HEK293 (cell line): Measurements from ENCODE around the gene HOXA6.

Experiments
- FEZF1 ChIP-seq: fragments of 450-650 bp; formaldehyde crosslinking; IDR thresholded peaks from 2 replicates; pipeline ENCODE4 v1.5.1; 2016; ENCODE audit warnings: missing biosample characterization, missing genetic modification characterization
- GLI4 ChIP-seq: fragments of 450-650 bp; formaldehyde crosslinking; IDR thresholded peaks from 2 replicates; pipeline ENCODE4 v1.5.1; 2016; ENCODE audit warnings: missing biosample characterization, missing genetic modification characterization
- GLIS1 ChIP-seq: fragments of 450-650 bp; formaldehyde crosslinking; IDR thresholded peaks from 2 replicates; pipeline ENCODE4 v1.5.1; 2016; ENCODE audit warnings: missing biosample characterization, missing genetic modification characterization
- GLIS2 ChIP-seq: fragments of 450-650 bp; formaldehyde crosslinking; IDR thresholded peaks from 2 replicates; pipeline ENCODE4 v1.5.1; 2016; ENCODE audit warnings: missing biosample characterization, missing genetic modification characterization
- HOXD13 ChIP-seq: sonication (generic); formaldehyde crosslinking; IDR thresholded peaks from 2 replicates; pipeline ENCODE4 v1.8.0; 2022; ENCODE audit warnings: missing genetic modification reagents, borderline replicate concordance
- KLF1 ChIP-seq: fragments of 450-650 bp; formaldehyde crosslinking; IDR thresholded peaks from 2 replicates; pipeline ENCODE4 v1.5.1; 2016; ENCODE audit warnings: missing biosample characterization, missing genetic modification characterization
- KLF7 ChIP-seq: fragments of 450-650 bp; formaldehyde crosslinking; IDR thresholded peaks from 2 replicates; pipeline ENCODE4 v1.5.1; 2016; ENCODE audit warnings: missing biosample characterization, missing genetic modification characterization, borderline replicate concordance
- MZF1 ChIP-seq: fragments of 450-650 bp; formaldehyde crosslinking; IDR thresholded peaks from 2 replicates; pipeline ENCODE4 v1.5.1; 2017; ENCODE audit warnings: missing biosample characterization, missing genetic modification characterization, borderline replicate concordance
- OSR2 ChIP-seq: fragments of 450-650 bp; formaldehyde crosslinking; IDR thresholded peaks from 2 replicates; pipeline ENCODE4 v1.5.1; 2016; ENCODE audit warnings: missing biosample characterization, missing genetic modification characterization
- OVOL3 ChIP-seq: fragments of 450-650 bp; formaldehyde crosslinking; IDR thresholded peaks from 2 replicates; pipeline ENCODE4 v1.5.1; 2016; ENCODE audit warnings: missing biosample characterization, missing genetic modification characterization
- SCRT1 ChIP-seq: fragments of 450-650 bp; formaldehyde crosslinking; IDR thresholded peaks from 2 replicates; pipeline ENCODE4 v1.5.1; 2016; ENCODE audit warnings: missing biosample characterization, missing genetic modification characterization, borderline replicate concordance
- ZFP37 ChIP-seq: fragments of 450-650 bp; formaldehyde crosslinking; IDR thresholded peaks from 2 replicates; pipeline ENCODE4 v1.5.1; 2016; ENCODE audit warnings: missing biosample characterization, missing genetic modification characterization
- ZNF121 ChIP-seq: fragments of 450-650 bp; formaldehyde crosslinking; IDR thresholded peaks from 2 replicates; pipeline ENCODE4 v1.5.1; 2016; ENCODE audit warnings: missing biosample characterization, missing genetic modification characterization
- ZNF140 ChIP-seq: fragments of 450-650 bp; formaldehyde crosslinking; IDR thresholded peaks from 2 replicates; pipeline ENCODE4 v1.5.1; 2016; ENCODE audit warnings: missing biosample characterization, missing genetic modification characterization
- ZNF175 ChIP-seq: fragments of 450-650 bp; formaldehyde crosslinking; IDR thresholded peaks from 2 replicates; pipeline ENCODE4 v1.5.1; 2016; ENCODE audit warnings: missing biosample characterization, missing genetic modification characterization
- ZNF24 ChIP-seq: fragments of 450-650 bp; formaldehyde crosslinking; IDR thresholded peaks from 2 replicates; pipeline ENCODE4 v1.5.1; 2016; ENCODE audit warnings: missing biosample characterization, missing genetic modification characterization
- ZNF26 ChIP-seq: fragments of 450-650 bp; formaldehyde crosslinking; IDR thresholded peaks from 2 replicates; pipeline ENCODE4 v1.5.1; 2016; ENCODE audit warnings: missing biosample characterization, missing genetic modification characterization
- ZNF404 ChIP-seq: fragments of 450-650 bp; formaldehyde crosslinking; IDR thresholded peaks from 2 replicates; pipeline ENCODE4 v1.5.1; 2017; ENCODE audit warnings: missing biosample characterization, missing genetic modification characterization
- ZNF501 ChIP-seq: fragments of 450-650 bp; formaldehyde crosslinking; IDR thresholded peaks from 2 replicates; pipeline ENCODE4 v1.5.1; 2016; ENCODE audit warnings: missing biosample characterization, missing genetic modification characterization
- ZNF510 ChIP-seq: fragments of 450-650 bp; formaldehyde crosslinking; IDR thresholded peaks from 2 replicates; pipeline ENCODE4 v1.5.1; 2018; ENCODE audit warnings: mild to moderate bottlenecking, missing genetic modification characterization, missing biosample characterization; ENCODE audit not compliant: insufficient replicate concordance
- ZNF610 ChIP-seq: fragments of 450-650 bp; formaldehyde crosslinking; IDR thresholded peaks from 2 replicates; pipeline ENCODE4 v1.5.1; 2016; ENCODE audit warnings: missing biosample characterization, missing genetic modification characterization, borderline replicate concordance
- ZNF624 ChIP-seq: fragments of 450-650 bp; formaldehyde crosslinking; IDR thresholded peaks from 2 replicates; pipeline ENCODE4 v1.5.1; 2017; ENCODE audit warnings: missing biosample characterization, missing genetic modification characterization
- ZNF629 ChIP-seq: fragments of 450-650 bp; formaldehyde crosslinking; IDR thresholded peaks from 2 replicates; pipeline ENCODE4 v1.5.1; 2017; ENCODE audit warnings: missing biosample characterization, missing genetic modification characterization
- ZNF707 ChIP-seq: fragments of 450-650 bp; formaldehyde crosslinking; IDR thresholded peaks from 2 replicates; pipeline ENCODE4 v1.5.1; 2016; ENCODE audit warnings: missing biosample characterization, missing genetic modification characterization
- ZNF747 ChIP-seq: fragments of 450-650 bp; formaldehyde crosslinking; IDR thresholded peaks from 2 replicates; pipeline ENCODE4 v1.5.1; 2016; ENCODE audit warnings: missing biosample characterization, missing genetic modification characterization
- ZNF785 ChIP-seq: fragments of 450-650 bp; formaldehyde crosslinking; IDR thresholded peaks from 2 replicates; pipeline ENCODE4 v1.5.1; 2016; ENCODE audit warnings: missing biosample characterization, missing genetic modification characterization
- ZNF791 ChIP-seq: fragments of 450-650 bp; formaldehyde crosslinking; IDR thresholded peaks from 2 replicates; pipeline ENCODE4 v1.5.1; 2016; ENCODE audit warnings: missing biosample characterization, missing genetic modification characterization
- ZNF843 ChIP-seq: fragments of 450-650 bp; formaldehyde crosslinking; IDR thresholded peaks from 2 replicates; pipeline ENCODE4 v1.5.1; 2016; ENCODE audit warnings: missing biosample characterization, missing genetic modification characterization
- TF ChIP-seq, protein P1 (sequence below): fragments of 450-650 bp; formaldehyde crosslinking; IDR thresholded peaks from 2 replicates; pipeline ENCODE4 v1.5.1; 2016; ENCODE audit warnings: missing biosample characterization, missing genetic modification characterization, low read depth
- TF ChIP-seq, protein P2 (sequence below): fragments of 450-650 bp; formaldehyde crosslinking; IDR thresholded peaks from 2 replicates; pipeline ENCODE4 v1.5.1; 2016; ENCODE audit warnings: missing biosample characterization, missing genetic modification characterization
- TF ChIP-seq, protein P3 (sequence below): fragments of 450-650 bp; formaldehyde crosslinking; IDR thresholded peaks from 2 replicates; pipeline ENCODE4 v1.5.1; 2017; ENCODE audit warnings: missing biosample characterization, missing genetic modification characterization
- TF ChIP-seq, protein P4 (sequence below): sonication (generic); formaldehyde crosslinking; IDR thresholded peaks from 2 replicates; pipeline ENCODE4 v1.8.1; 2022; ENCODE audit warnings: mild to moderate bottlenecking, moderate library complexity, missing genetic modification reagents

HOXA6 gene

DNA sequence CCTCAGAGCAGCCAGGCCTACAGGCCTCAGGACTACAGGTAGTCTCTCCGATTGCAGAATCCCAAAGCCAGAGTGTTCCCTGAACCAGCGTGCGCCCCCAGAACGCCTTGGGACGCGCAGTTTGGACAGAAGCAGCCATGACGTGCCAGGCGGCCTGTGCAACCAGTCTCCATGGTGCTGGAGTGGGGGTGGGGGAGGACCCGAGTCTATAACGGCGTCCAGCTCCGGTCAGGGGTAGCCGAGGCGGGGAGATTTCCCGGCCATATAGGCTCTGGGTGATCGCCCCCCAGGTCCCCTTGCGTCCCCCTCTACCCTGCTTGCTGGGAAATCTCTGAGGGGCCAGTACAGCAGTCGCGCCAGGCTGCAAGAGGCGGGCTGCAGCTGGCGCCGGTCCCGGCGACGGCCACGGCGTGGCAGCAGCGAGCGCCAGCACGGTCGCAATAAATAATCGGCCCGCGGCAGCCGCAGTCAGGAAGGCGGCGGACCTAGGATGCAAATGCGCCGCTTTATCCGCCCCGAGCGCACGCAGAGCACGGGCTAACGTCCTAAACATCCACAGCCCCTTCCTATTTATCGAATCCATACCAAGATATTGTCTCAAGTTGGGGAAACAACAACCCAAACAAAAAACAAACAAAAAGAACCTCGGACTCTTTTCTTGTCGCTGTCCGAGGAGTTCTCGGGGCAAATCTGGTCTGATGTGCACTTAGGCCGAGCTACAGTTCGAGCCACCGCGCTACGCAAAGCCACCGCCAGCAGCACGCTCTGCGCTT lies 3.2 kb upstream of the HOXA6 start (continued):
- TF ChIP-seq GLIS1 (tag by site-specific recombination), result no peak
- no peak for TF ChIP-seq ZNF747 (tag by site-specific recombination)
- no peak for TF ChIP-seq KLF1 (tag by site-specific recombination)
- TF ChIP-seq ZNF404 (tag by site-specific recombination), result no peak
- no peak for TF ChIP-seq ZNF707
- TF ChIP-seq, protein P1, sequence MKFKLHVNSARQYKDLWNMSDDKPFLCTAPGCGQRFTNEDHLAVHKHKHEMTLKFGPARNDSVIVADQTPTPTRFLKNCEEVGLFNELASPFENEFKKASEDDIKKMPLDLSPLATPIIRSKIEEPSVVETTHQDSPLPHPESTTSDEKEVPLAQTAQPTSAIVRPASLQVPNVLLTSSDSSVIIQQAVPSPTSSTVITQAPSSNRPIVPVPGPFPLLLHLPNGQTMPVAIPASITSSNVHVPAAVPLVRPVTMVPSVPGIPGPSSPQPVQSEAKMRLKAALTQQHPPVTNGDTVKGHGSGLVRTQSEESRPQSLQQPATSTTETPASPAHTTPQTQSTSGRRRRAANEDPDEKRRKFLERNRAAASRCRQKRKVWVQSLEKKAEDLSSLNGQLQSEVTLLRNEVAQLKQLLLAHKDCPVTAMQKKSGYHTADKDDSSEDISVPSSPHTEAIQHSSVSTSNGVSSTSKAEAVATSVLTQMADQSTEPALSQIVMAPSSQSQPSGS (tag by site-specific recombination), result no peak
- peak; percentile 20; the same call in 1 of the 2 replicates for TF ChIP-seq FEZF1
- peak; percentile 52; the same call in 1 of the 2 replicates for TF ChIP-seq ZNF629 (tag by site-specific recombination)
- no peak for TF ChIP-seq ZNF624 (tag by site-specific recombination)
- no peak for TF ChIP-seq GLI4 (tag by site-specific recombination)
- TF ChIP-seq ZNF26 (tag by site-specific recombination), result no peak
- TF ChIP-seq GLIS2, result peak; percentile 45
- peak; percentile 66 for TF ChIP-seq ZFP37 (tag by site-specific recombination)
- no peak for TF ChIP-seq ZNF510 (tag by site-specific recombination)
- no peak for TF ChIP-seq HOXD13 (CRISPR knock-in tag)
- TF ChIP-seq, protein P2, sequence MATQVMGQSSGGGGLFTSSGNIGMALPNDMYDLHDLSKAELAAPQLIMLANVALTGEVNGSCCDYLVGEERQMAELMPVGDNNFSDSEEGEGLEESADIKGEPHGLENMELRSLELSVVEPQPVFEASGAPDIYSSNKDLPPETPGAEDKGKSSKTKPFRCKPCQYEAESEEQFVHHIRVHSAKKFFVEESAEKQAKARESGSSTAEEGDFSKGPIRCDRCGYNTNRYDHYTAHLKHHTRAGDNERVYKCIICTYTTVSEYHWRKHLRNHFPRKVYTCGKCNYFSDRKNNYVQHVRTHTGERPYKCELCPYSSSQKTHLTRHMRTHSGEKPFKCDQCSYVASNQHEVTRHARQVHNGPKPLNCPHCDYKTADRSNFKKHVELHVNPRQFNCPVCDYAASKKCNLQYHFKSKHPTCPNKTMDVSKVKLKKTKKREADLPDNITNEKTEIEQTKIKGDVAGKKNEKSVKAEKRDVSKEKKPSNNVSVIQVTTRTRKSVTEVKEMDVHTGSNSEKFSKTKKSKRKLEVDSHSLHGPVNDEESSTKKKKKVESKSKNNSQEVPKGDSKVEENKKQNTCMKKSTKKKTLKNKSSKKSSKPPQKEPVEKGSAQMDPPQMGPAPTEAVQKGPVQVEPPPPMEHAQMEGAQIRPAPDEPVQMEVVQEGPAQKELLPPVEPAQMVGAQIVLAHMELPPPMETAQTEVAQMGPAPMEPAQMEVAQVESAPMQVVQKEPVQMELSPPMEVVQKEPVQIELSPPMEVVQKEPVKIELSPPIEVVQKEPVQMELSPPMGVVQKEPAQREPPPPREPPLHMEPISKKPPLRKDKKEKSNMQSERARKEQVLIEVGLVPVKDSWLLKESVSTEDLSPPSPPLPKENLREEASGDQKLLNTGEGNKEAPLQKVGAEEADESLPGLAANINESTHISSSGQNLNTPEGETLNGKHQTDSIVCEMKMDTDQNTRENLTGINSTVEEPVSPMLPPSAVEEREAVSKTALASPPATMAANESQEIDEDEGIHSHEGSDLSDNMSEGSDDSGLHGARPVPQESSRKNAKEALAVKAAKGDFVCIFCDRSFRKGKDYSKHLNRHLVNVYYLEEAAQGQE (tag by site-specific recombination), result peak; percentile 93
- TF ChIP-seq KLF7 (tag by site-specific recombination), result no peak
- TF ChIP-seq ZNF785, result no peak
- TF ChIP-seq, protein P3, sequence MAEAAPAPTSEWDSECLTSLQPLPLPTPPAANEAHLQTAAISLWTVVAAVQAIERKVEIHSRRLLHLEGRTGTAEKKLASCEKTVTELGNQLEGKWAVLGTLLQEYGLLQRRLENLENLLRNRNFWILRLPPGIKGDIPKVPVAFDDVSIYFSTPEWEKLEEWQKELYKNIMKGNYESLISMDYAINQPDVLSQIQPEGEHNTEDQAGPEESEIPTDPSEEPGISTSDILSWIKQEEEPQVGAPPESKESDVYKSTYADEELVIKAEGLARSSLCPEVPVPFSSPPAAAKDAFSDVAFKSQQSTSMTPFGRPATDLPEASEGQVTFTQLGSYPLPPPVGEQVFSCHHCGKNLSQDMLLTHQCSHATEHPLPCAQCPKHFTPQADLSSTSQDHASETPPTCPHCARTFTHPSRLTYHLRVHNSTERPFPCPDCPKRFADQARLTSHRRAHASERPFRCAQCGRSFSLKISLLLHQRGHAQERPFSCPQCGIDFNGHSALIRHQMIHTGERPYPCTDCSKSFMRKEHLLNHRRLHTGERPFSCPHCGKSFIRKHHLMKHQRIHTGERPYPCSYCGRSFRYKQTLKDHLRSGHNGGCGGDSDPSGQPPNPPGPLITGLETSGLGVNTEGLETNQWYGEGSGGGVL (tag by site-specific recombination), result peak; percentile 20; the same call in 1 of the 2 replicates
- peak; percentile 62 for TF ChIP-seq SCRT1 (tag by site-specific recombination)
- no peak for TF ChIP-seq ZNF175 (tag by site-specific recombination)
- TF ChIP-seq ZNF121 (tag by site-specific recombination), result no peak
- TF ChIP-seq MZF1 (tag by site-specific recombination), result no peak
- no peak for TF ChIP-seq OSR2 (tag by site-specific recombination)
- no peak for TF ChIP-seq ZNF24 (tag by site-specific recombination)
- TF ChIP-seq, protein P4, sequence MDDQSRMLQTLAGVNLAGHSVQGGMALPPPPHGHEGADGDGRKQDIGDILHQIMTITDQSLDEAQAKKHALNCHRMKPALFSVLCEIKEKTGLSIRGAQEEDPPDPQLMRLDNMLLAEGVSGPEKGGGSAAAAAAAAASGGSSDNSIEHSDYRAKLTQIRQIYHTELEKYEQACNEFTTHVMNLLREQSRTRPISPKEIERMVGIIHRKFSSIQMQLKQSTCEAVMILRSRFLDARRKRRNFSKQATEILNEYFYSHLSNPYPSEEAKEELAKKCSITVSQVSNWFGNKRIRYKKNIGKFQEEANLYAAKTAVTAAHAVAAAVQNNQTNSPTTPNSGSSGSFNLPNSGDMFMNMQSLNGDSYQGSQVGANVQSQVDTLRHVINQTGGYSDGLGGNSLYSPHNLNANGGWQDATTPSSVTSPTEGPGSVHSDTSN (CRISPR knock-in tag), result peak; percentile 60; the same call in 1 of the 2 replicates
- TF ChIP-seq ZNF501, result peak; percentile 76
- no peak for TF ChIP-seq OVOL3 (tag by site-specific recombination)
- no peak for TF ChIP-seq ZNF843
- no peak for TF ChIP-seq ZNF140 (tag by site-specific recombination)
- TF ChIP-seq ZNF610 (tag by site-specific recombination), result no peak
- TF ChIP-seq ZNF791 (tag by site-specific recombination), result no peak
